Hematopoietic multipotent progenitor cell treated with erythropoietin and hydrocortisone succinate and interleukin-3 and kit ligand, for 17 days (in vitro differentiated cells): ENCODE results near the gene GAL3ST2.
"Not testable (repeated sequence)": the region's sequence is repeated elsewhere in the genome, so short reads cannot be mapped to it uniquely, and the experiment has no call there.

ENCODE experiments used
- DNase-seq: peaks from one replicate; pipeline ENCODE4 v3.0.0-alpha.2; 2015; ENCODE audit warnings: low spot score

GAL3ST2 gene

GRCh38 chr2:241820625-241821384 is 44.2 kb downstream of the GAL3ST2 start:
- DNase-seq, result no peak

DNA sequence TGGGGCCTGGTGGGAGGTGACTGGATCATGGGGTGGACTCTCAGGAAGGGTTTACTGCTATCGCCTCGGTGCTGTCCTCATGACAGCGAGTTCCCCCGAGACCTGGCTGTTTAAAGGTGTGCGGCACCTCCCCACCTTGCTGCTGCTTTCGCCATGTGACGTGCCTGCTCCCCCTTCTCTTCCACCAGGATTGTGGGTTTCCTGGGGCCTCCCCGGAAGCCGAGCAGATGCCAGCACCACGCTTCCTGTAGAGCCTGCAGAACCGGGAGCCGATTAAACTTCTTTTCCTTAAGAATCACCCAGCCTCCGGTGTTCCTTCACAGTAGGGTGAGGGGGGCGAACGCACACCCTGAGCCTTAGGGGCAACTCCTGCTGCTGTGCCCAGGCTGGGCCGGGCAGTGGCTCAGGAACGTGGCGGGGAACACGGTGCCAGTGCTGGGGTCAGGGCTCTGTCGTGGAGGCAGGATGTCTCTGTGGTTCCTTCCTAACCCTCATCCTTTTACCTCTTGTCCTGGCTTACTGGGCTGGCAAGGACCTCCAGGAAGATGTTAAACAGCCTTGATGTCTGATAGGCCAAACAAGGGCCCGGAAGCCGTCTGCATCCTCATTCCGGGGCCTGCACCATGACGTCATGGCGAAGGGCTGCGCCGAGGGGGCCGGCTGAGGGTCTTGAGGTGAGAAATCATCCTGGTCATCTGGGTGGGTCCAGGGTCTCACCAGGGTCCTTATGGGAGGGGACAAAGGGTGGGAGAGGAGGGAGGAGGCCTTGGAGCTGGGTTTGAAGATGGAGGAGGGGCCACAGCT is 45.0 kb downstream of the GAL3ST2 start:
- no peak for DNase-seq

- DNase-seq, result no peak
Measured at GRCh38 chr2:241822264-241822623, 45.6 kb downstream of the GAL3ST2 start.

DNA sequence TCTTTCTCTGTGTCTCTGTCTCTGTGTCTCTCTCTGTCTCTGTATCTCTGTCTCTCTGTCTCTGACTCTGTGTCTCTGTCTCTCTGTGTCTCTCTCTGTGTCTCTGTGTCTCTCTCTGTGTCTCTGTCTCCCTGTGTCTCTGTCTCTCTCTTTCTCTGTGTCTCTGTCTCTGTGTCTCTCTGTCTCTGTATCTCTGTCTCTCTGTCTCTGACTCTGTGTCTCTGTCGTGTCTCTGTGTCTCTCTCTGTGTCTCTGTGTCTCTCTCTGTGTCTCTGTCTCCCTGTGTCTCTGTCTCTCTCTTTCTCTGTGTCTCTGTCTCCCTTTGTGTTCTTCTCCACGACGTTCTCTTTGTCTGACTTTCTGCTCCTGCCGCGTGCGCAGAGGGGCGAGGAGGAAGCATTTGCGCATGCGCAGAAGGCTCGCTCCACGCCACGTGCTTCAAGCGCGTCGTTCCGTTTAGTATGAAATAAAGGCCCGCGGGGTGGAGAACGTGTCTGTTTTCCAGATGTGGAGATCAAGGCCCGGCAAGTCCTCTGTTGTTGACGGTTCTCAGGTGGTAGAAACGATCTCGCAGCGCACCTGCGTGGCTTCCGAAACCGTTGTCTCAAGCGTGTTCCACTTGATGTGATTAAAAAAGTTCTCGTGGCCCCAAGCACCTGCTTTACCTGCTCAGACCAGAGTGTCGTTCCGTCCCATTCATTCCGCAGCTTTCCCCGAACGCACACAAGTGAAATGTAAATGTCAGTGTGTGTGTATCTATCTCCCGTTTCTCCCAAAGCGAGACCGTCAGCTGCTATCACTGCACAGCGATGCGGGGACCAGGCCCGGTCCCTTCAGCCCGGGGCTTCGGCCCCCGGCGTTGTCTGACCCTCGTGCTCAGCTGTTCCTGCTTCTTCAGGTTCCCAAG is 47.2 kb downstream of the GAL3ST2 start:
- not testable (repeated sequence) for DNase-seq

DNA sequence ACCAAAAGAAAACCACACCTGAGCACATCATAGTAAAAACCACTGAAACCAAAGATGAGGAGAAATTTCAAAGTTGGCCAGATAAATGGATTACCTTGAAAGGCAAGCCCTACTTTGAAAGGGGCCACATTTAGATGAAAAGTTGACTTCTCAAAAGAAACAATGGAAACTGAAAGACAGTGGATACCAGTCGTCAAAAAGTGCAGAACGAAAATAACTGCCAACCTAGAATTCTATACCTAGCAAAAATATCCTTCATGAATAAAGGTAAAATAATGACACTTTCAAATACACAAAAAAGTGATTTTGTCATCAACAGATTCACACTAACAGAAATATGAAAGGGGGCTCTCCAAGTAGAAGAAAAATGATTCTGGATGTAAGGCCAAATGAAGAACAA is 50.8 kb downstream of the GAL3ST2 start:
- no peak for DNase-seq

DNA sequence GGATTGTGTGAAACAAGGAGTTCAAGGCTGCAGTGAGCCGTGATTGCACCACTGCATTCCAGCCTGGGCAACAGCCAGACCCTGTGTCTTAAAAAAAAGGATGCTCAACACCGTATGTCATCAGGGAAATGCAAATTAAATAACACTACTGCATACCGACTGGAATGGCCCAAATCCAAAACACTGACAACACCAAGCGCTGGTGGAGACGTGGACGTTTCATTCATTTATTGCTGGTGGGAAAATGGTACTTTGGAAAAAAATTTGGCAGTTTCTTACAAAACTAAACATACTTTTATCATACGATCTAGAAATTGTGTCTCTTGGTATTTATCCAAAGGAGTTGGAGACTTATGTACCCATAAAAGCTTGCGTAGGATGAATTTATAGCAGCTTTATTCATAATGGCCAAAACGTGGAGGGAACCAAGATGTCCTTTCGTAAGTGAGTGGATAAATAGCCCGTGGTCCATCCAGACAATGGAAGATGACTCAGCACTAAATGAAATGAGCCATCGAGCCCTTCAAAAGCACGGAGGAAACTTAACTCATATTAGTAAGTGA is 56.6 kb downstream of the GAL3ST2 start:
- no peak for DNase-seq

GRCh38 chr2:241833756-241834526 is 57.3 kb downstream of the GAL3ST2 start:
- DNase-seq, result not testable (repeated sequence)

DNA sequence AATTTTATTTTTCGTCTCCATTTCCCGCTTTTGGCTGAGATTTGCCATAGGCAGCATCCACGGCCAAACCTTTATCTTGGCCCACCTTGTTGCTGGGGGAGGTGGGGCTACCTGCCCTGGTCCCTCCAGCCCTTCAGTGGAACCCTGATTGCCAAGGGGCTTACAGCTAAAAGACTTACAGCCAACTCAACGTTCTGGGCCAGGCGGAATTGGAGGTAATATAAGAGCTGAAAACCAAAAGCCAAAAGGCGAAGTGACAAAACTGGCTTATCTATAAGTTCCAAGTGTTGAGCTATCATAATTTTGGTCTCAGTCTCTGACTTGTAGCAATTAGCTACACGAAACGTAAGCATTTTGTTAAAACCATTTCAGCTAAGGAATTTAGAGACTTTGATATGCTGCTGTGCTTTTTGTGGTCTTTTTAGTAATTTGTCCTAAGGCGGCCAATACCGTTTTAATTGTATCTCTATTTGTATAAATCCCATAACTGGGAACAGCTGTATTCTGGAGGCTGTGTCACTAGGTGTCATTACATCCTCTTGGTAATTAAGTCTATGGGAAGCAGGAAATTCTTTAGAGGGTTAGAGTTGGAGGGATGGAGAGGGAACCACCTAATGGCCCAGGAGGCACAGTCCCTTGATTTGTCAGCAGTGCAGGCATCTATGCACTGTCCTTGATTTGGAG is 58.0 kb downstream of the GAL3ST2 start:
- DNase-seq, result no peak

GRCh38 chr2:241835611-241836010 is 59.0 kb downstream of the GAL3ST2 start:
- DNase-seq, result no peak

DNA sequence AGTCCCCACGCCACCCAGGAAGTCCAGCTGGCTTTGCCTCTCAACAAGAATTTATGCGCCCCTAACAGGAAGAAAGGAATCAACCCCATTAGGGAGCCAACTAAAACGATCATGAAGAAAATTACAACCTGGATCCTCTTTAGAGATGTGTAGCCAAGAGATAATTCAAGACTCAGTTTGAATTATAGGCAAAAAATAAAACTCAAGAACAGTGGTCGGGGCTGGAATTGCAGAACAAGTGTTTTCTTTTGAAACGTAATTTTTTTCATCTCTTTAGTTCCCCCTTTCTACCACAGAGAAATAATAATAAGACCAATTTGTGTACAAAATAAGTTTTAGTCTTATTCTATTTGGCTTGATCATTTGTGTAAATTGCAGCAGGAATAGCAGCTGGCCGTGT is 59.7 kb downstream of the GAL3ST2 start:
- no peak for DNase-seq

GRCh38 chr2:241837197-241837965 is 60.8 kb downstream of the GAL3ST2 start:
- DNase-seq, result no peak

DNA sequence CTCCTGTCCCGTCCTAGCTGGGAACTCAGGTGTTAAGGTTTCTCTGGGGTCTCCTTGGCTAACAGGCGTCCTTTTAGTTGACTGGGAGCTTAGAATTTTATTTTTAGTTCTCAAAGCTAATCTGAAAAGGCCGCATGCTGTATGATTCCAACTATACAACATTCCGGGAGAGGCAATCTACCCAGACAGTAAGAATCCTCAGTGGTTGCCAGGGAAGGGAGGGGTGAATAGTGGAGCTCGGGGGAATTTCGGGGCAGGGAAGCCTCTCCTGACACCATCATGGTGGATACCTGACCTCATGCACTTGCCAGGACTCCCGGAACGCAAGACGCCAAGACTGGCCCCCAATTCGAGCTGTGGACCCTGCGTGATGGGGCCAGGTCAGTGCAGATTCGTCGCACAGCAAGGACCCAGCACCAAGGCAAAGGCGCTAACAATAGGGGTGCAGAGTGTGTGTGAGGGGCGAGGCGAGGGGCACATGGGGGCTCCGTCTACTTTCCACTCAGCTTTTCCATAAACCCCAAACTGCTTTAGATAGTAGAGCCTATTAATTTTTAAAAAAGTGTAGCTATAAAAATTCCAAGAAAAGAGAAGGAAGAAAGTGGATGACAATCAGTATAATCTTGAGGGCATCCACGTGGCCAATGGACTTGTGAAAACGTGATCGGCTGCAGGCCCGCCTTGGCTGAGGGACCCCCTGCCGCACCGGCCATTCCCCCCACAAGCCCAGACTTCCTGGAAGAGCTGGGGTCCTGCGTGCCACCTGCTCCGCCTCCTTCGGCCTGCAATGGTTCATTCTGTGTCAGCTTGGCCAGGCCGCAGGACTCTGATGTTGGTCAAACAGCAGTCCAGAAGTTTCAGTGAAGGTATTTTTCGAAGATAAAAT is 64.8 kb downstream of the GAL3ST2 start:
- DNase-seq, result no peak

DNA sequence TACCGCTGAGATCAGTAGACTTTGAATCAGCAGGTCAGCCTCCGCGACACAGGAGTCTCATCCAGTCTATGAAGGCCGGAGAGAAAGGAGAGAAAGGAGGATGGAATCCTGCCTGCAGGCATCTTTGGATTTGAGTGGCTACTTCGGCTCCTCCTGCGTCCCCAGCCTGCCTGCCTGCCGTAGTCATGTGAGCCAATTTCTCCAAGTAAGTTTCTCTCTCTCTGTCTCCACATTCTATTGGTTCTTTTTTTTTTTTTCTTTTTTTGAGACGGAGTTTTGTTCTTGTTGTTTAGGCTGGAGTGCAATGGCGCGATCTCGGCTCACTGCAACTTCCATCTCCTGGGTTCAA is 65.4 kb downstream of the GAL3ST2 start:
- no peak for DNase-seq

- DNase-seq, result no peak
Measured at GRCh38 chr2:241842620-241843211, 66.1 kb downstream of the GAL3ST2 start.

- no peak for DNase-seq
Measured at GRCh38 chr2:241843321-241844065, 66.9 kb downstream of the GAL3ST2 start.

GRCh38 chr2:241844066-241844728 is 67.6 kb downstream of the GAL3ST2 start:
- peak; percentile 9 for DNase-seq

DNA sequence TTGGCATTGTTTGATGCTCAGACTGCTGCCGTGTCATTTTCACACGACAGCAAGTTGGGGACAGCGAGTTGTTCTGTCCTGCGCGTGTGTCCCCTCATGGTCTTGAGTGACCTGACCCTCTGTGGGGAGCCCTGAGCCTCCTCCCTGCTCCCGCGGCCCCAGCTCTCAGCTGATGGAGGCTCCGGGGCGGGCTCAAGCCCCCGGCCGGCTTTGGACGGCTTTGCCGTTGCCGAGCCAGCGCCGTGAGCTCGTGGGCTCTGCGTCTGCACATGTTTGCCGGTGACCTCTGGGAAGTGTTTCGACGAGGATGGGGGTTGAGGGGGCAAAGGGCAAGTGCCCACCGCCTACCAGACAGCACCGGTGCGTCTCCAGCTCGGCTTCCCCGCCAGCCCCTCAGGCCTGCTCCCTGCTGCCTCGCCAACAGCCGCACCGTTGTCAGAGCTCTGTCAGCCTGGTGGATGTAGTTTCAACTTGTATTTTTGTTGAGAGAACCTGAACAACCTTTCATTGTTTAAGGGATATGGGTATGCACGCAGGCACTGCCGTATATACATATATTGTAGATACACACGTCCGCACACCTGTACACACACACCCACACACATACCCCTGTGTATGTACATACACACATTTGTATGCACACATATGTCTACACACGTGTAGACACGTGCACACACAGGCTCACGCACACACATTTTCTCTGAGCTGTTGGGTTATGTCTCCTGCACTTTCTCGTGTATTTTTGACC is 68.4 kb downstream of the GAL3ST2 start:
- DNase-seq, result no peak
